WI38 (cell line): Measurements from ENCODE around the gene ZC3HAV1L.

ENCODE experiments used
- H3K4me3 ChIP-seq: 2 replicates; pipeline ENCODE4 v1.5.1; 2011; ENCODE audit warnings: low read depth, mild to moderate bottlenecking, control low read depth, low read length
- TF ChIP-seq, protein P1 (sequence below): IDR thresholded peaks from 2 replicates; pipeline ENCODE4 v1.5.1; 2012; ENCODE audit warnings: low read depth, mild to moderate bottlenecking, control low read depth, low read length

ZC3HAV1L gene

DNA sequence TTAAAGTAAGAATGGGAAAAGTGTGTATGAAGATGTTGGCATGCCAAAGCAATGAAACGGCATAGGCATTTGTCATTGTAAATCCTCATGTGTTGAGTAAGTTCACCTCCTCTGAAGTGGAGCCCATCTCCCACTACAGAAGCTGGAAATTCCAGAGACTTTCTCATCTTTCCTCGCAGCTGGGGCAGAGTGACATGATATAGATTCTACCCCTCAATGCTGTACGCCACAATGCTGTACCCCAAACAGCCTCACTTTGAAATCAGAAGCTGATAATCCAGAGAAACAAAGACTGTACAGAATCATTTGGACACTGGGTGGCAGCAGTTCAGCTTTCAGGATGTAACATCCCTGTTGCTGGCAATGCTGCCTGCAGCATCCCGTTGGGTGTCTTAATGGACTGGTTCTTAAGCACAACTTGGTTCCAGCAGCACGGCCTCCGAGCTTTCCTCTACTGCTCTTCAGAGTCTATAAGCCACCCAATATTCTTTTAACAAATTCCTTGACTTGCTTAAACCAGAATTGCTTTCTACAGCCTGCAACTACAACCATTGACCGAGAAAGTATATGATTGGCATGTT, 18.8 kb downstream of the ZC3HAV1L start:
- H3K4me3 ChIP-seq, result no peak overlapping the region
- TF ChIP-seq, protein P1, sequence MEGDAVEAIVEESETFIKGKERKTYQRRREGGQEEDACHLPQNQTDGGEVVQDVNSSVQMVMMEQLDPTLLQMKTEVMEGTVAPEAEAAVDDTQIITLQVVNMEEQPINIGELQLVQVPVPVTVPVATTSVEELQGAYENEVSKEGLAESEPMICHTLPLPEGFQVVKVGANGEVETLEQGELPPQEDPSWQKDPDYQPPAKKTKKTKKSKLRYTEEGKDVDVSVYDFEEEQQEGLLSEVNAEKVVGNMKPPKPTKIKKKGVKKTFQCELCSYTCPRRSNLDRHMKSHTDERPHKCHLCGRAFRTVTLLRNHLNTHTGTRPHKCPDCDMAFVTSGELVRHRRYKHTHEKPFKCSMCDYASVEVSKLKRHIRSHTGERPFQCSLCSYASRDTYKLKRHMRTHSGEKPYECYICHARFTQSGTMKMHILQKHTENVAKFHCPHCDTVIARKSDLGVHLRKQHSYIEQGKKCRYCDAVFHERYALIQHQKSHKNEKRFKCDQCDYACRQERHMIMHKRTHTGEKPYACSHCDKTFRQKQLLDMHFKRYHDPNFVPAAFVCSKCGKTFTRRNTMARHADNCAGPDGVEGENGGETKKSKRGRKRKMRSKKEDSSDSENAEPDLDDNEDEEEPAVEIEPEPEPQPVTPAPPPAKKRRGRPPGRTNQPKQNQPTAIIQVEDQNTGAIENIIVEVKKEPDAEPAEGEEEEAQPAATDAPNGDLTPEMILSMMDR, result peak; percentile 41

DNA sequence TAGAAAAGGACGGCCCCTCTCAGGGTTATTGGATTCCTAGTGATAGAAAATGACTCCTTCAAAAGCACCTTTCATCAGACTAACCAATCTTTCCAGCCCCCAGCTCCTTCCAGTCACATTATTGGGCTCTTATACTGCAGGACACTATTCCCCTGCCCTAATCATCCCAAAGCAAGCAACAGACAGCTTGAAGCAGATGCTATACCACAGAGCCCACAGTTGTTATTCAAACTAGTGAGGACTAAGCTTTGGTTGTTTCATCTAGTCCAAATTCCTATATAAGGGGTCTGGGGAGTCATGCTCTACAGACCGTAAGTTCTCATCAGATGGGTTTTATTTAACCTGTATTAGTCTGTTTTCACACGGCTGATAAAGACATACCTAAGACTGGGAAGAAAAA, 24.5 kb downstream of the ZC3HAV1L start:
- H3K4me3 ChIP-seq, result no peak overlapping the region
- TF ChIP-seq, protein P1, result no peak

DNA sequence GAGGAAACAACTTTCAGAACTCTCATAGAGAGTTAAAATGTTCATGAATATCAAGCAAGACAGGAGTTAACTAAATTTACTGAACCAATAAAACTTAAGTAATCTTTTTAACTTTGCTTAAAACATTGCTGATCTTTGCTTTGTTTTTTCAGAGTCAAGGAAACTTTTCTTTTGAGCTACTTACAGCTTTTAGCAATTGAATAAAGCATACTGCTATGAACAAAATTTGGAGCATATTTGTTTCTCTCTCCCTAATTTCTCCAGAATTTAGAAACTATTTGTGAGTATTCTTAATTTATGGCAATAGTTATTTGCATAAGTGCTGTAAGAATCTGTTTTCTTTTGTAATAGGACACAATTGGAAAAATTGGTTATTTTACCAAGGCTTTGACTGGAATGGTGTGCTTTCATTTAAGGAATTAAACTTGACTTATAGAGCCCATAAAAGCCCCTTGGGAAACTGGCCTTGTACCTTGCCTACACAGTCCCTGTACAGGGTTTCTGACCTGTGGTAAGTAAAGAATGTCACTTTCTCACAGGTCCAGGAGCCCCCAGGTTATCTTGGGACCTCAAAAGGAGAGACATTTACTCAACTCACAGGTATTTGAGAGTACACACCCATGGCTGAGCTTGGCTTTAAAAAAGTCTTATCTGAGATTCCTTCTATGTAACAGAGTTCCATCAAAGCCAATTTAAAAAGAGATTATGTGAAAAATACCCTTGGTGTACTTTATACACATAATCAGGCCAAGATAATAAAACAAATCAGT, 31.3 kb downstream of the ZC3HAV1L start:
- TF ChIP-seq, protein P1, result no peak
- no peak overlapping the region for H3K4me3 ChIP-seq

DNA sequence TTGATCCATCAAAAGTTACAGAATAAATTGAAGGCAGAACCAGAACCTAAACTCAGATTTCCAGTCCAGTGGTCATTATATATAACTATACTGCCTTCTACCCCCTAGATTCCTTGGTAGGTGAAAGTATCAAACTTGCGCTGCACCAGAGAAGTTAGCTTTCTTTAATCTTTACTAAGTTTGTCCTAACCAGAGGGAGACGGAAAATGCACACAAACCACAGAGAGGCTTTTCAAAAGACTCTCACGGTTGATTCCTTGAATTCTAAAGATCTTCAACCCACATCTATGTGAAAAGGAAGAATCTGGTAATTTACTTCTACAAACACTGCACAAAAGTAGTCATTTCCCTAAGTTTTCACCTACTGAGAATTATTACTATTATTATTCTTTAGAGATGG, 36.4 kb downstream of the ZC3HAV1L start:
- TF ChIP-seq, protein P1, result no peak

DNA sequence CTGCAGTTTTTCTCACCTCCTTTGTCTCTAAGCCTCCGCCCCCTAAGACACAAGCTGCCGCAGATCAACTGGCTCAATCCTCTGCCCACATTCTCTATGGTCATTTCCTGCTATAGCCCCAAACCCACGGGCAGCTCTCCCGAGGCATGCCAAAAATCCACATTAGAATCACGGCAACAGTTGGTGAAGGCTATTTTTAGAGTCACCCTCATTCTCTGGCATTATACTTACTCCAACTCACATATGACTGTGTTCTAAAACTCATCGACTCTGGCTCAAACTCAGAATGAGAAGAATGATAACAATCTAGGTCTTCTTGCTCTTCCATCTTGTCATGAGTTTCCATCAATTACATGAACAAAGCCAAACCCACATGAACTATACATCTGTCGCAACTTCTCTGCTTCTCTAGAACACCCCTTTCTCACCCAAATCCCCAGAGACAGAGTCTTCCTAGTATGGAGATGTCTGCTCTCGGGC, 43.8 kb downstream of the ZC3HAV1L start:
- H3K4me3 ChIP-seq, result no peak overlapping the region
- TF ChIP-seq, protein P1, result no peak

More for the DNA sequence above, 36.4 kb downstream of the ZC3HAV1L start:
- no peak overlapping the region for H3K4me3 ChIP-seq

DNA sequence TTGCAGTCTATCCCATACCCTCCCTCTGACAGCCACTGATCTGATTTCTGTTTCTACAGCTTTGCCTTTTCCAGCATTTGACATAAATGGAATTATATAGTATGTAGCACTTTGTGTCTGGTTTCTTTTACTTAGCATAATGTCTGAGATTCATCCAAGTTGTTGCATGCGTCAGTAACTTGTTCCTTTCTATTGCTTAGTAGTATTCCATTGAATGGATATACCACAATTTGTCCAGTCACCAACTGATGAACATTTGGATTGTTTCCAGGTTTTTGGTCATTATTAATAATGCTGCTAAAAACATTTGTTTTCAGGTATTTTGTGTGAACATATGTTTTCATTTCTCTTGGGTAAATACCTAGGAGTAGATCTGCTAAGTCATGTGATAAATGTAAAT, 48.2 kb downstream of the ZC3HAV1L start:
- TF ChIP-seq, protein P1, result no peak
- no peak overlapping the region for H3K4me3 ChIP-seq

DNA sequence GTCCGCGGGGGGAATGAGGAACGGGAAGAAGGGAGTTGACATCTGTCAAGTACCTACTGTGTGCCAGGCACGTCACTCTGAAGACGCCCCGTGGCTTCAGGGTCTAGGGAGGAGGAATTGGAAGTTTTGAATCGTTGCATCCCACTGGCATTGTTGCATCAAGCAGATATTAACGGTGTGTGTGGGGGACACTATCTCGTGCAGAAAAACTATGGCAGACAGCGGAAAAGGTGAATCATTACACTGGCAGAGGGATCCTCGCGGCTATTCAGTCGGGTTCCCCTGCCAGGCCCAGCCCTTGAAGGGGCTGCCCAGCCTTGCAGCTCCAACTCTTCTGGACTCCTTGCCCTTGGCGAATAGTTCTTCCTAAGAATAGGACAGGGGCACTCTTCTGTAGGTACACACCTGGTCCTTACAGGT, 53.6 kb downstream of the ZC3HAV1L start:
- TF ChIP-seq, protein P1, result no peak

More for the DNA sequence above, 53.6 kb downstream of the ZC3HAV1L start:
- peak overlapping the region; percentile 59 for H3K4me3 ChIP-seq
